ENCODE measurements around the gene ZDHHC11.
"Not testable (repeated sequence)": the region's sequence is repeated elsewhere in the genome, so short reads cannot be mapped to it uniquely, and the experiment has no call there.

Gene ZDHHC11

GRCh38 chr5:880816-881550 is 30.2 kb upstream of the ZDHHC11 start:
- no peak for DNase-seq (ENCODE audit: low spot score)

- DNase-seq (ENCODE audit: low spot score): not testable (repeated sequence)
Measured at GRCh38 chr5:878677-879076, 27.9 kb upstream of the ZDHHC11 start.

- no peak for DNase-seq (ENCODE audit: low spot score)
Measured at GRCh38 chr5:878125-878524, 27.3 kb upstream of the ZDHHC11 start.

GRCh38 chr5:876398-877365 is 25.9 kb upstream of the ZDHHC11 start:
- no peak for DNase-seq (ENCODE audit: low spot score)

GRCh38 chr5:875931-876330 is 25.1 kb upstream of the ZDHHC11 start:
- no peak for DNase-seq (ENCODE audit: low spot score)

GRCh38 chr5:873328-873727 is 22.5 kb upstream of the ZDHHC11 start:
- no peak for DNase-seq (ENCODE audit: low spot score)

- no peak for DNase-seq (ENCODE audit: low spot score)
Measured at GRCh38 chr5:872301-872700, 21.5 kb upstream of the ZDHHC11 start.

- DNase-seq (ENCODE audit: low spot score): no peak
Measured at GRCh38 chr5:871596-872298, 21.0 kb upstream of the ZDHHC11 start.

- no peak for DNase-seq (ENCODE audit: low spot score)
Measured at GRCh38 chr5:870956-871355, 20.2 kb upstream of the ZDHHC11 start.

- no peak for DNase-seq (ENCODE audit: low spot score)
Measured at GRCh38 chr5:868428-869135, 17.8 kb upstream of the ZDHHC11 start.

- DNase-seq (ENCODE audit: low spot score): no peak
Measured at GRCh38 chr5:867300-867870, 16.6 kb upstream of the ZDHHC11 start.

GRCh38 chr5:865771-866170 is 15.0 kb upstream of the ZDHHC11 start:
- DNase-seq (ENCODE audit: low spot score): no peak

GRCh38 chr5:865168-865521 is 14.4 kb upstream of the ZDHHC11 start:
- DNase-seq (ENCODE audit: low spot score): no peak

- DNase-seq (ENCODE audit: low spot score): no peak
Measured at GRCh38 chr5:864492-865167, 13.8 kb upstream of the ZDHHC11 start.

GRCh38 chr5:863244-863805 is 12.5 kb upstream of the ZDHHC11 start:
- no peak for DNase-seq (ENCODE audit: low spot score)

GRCh38 chr5:862367-863243 is 11.8 kb upstream of the ZDHHC11 start:
- DNase-seq (ENCODE audit: low spot score): no peak

GRCh38 chr5:861442-862366 is 10.9 kb upstream of the ZDHHC11 start:
- no peak for DNase-seq (ENCODE audit: low spot score)

GRCh38 chr5:860506-861150 is 9.8 kb upstream of the ZDHHC11 start:
- no peak for DNase-seq (ENCODE audit: low spot score)

Data from Ammon's horn (tissue), 1 donor.